NCI-H2227 (cell line): ENCODE data around the gene EPAS1.
"Not testable (repeated sequence)": the region's sequence is repeated elsewhere in the genome, so short reads cannot be mapped to it uniquely, and the experiment has no call there.

ENCODE experiments used
- DNase-seq: peaks from one replicate; lab custom pipeline; 2025; ENCODE audit not compliant: unreplicated experiment; lab: John Stamatoyannopoulos, UW

Gene EPAS1

GRCh38 chr2:46381871-46382270, 84.7 kb downstream of the EPAS1 start:
- no peak for DNase-seq

GRCh38 chr2:46382331-46383112, 85.3 kb downstream of the EPAS1 start:
- no peak for DNase-seq

GRCh38 chr2:46383113-46383395, 85.8 kb downstream of the EPAS1 start:
- no peak for DNase-seq

- no peak for DNase-seq
Measured at GRCh38 chr2:46383784-46384456, 86.7 kb downstream of the EPAS1 start.

- no peak for DNase-seq
Measured at GRCh38 chr2:46384457-46384815, 87.2 kb downstream of the EPAS1 start.

- DNase-seq, result no peak
Measured at GRCh38 chr2:46385786-46386577, 88.8 kb downstream of the EPAS1 start.

- DNase-seq, result no peak
Measured at GRCh38 chr2:46386763-46387162, 89.6 kb downstream of the EPAS1 start.

- no peak for DNase-seq
Measured at GRCh38 chr2:46387292-46387691, 90.1 kb downstream of the EPAS1 start.

- DNase-seq, result no peak
Measured at GRCh38 chr2:46387886-46388515, 90.8 kb downstream of the EPAS1 start.

GRCh38 chr2:46388881-46389280, 91.7 kb downstream of the EPAS1 start:
- DNase-seq, result no peak

- DNase-seq, result no peak
Measured at GRCh38 chr2:46389417-46389916, 92.3 kb downstream of the EPAS1 start.

GRCh38 chr2:46390036-46390435, 92.8 kb downstream of the EPAS1 start:
- DNase-seq, result no peak

- no peak for DNase-seq
Measured at GRCh38 chr2:46390901-46391395, 93.7 kb downstream of the EPAS1 start.

- no peak for DNase-seq
Measured at GRCh38 chr2:46392561-46393346, 95.5 kb downstream of the EPAS1 start.

- no peak for DNase-seq
Measured at GRCh38 chr2:46393347-46393820, 96.2 kb downstream of the EPAS1 start.

- no peak for DNase-seq
Measured at GRCh38 chr2:46393865-46394264, 96.7 kb downstream of the EPAS1 start.

GRCh38 chr2:46394649-46395510, 97.7 kb downstream of the EPAS1 start:
- DNase-seq, result no peak

- DNase-seq, result not testable (repeated sequence)
Measured at GRCh38 chr2:46395730-46396129, 98.5 kb downstream of the EPAS1 start.

- DNase-seq, result no peak
Measured at GRCh38 chr2:46400016-46400415, 102.8 kb downstream of the EPAS1 start.
